SK-N-SH treated with all-trans-retinoic acid at 6 μM for 48 hours (cell line): ENCODE measurements around the gene THSD4.

ENCODE experiments used
- ZC3H10 ChIP-seq: fragments of 250-450 bp; sonication (Bioruptor Pico); IDR thresholded peaks from 2 replicates; pipeline ENCODE4 v1.5.1; 2021; ENCODE audit warnings: mild to moderate bottlenecking, moderate library complexity
- TF ChIP-seq, protein P1 (sequence below): fragments of 250-450 bp; sonication (Bioruptor Pico); IDR thresholded peaks from 2 replicates; pipeline ENCODE4 v1.5.1; 2021; ENCODE audit warnings: mild to moderate bottlenecking, moderate library complexity
- TF ChIP-seq, protein P2 (sequence below): fragments of 250-450 bp; sonication (Bioruptor Pico); IDR thresholded peaks from 2 replicates; pipeline ENCODE4 v1.5.1; 2020; ENCODE audit warnings: low read depth, mild to moderate bottlenecking, moderate library complexity

DNA sequence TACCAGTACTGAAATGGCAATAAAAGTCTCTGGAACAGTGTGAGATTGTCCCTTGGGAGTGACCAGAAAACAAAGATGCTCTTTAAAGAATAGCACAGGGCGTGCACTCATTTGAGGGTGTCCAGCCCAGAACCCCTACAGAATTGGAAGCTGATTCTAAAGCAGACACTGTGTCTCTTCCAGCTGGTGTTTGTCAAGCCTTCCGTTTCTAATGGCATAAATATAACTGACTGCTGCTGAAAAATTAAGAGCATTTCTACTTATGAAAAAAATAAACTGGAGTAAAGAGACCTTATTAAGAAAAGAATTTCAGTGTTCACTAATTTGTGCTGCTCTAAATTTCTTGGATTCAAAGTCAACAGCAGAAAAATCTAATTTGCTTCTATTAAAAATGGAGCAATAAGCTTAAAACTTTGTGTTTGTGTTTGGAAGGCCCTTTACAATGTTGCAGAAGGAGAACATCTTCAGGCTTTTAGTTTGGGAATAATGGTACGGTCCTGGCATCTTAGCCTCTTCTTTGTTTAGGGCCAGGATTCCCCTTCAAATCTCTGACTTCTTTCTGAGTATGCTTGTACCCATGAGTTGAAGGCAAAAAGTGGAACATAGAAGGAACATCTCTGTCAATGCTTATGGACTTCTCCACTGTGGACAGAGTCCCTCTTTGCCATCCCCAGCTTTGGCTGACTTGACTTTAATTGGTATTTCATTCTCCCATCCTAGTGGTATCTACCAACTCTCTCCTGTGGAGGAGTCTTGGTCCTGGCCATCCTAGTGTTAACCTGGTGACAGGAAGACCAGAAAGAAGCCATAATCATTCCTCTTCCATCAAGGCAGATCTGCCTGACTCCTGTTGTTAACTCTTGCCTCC lies 65.9 kb downstream of the THSD4 start:
- TF ChIP-seq, protein P1, sequence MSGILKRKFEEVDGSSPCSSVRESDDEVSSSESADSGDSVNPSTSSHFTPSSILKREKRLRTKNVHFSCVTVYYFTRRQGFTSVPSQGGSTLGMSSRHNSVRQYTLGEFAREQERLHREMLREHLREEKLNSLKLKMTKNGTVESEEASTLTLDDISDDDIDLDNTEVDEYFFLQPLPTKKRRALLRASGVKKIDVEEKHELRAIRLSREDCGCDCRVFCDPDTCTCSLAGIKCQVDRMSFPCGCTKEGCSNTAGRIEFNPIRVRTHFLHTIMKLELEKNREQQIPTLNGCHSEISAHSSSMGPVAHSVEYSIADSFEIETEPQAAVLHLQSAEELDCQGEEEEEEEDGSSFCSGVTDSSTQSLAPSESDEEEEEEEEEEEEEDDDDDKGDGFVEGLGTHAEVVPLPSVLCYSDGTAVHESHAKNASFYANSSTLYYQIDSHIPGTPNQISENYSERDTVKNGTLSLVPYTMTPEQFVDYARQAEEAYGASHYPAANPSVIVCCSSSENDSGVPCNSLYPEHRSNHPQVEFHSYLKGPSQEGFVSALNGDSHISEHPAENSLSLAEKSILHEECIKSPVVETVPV (CRISPR knock-in tag) = no peak
- TF ChIP-seq ZC3H10 = no peak
- TF ChIP-seq, protein P2, sequence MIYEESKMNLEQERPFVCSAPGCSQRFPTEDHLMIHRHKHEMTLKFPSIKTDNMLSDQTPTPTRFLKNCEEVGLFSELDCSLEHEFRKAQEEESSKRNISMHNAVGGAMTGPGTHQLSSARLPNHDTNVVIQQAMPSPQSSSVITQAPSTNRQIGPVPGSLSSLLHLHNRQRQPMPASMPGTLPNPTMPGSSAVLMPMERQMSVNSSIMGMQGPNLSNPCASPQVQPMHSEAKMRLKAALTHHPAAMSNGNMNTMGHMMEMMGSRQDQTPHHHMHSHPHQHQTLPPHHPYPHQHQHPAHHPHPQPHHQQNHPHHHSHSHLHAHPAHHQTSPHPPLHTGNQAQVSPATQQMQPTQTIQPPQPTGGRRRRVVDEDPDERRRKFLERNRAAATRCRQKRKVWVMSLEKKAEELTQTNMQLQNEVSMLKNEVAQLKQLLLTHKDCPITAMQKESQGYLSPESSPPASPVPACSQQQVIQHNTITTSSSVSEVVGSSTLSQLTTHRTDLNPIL (CRISPR knock-in tag) = no peak
